GDM1 (cell line): ENCODE results near the gene CACFD1.

Source experiments
- DNase-seq: peaks from one replicate; lab custom pipeline; 2025; lab: John Stamatoyannopoulos, UW

CACFD1 gene

DNA sequence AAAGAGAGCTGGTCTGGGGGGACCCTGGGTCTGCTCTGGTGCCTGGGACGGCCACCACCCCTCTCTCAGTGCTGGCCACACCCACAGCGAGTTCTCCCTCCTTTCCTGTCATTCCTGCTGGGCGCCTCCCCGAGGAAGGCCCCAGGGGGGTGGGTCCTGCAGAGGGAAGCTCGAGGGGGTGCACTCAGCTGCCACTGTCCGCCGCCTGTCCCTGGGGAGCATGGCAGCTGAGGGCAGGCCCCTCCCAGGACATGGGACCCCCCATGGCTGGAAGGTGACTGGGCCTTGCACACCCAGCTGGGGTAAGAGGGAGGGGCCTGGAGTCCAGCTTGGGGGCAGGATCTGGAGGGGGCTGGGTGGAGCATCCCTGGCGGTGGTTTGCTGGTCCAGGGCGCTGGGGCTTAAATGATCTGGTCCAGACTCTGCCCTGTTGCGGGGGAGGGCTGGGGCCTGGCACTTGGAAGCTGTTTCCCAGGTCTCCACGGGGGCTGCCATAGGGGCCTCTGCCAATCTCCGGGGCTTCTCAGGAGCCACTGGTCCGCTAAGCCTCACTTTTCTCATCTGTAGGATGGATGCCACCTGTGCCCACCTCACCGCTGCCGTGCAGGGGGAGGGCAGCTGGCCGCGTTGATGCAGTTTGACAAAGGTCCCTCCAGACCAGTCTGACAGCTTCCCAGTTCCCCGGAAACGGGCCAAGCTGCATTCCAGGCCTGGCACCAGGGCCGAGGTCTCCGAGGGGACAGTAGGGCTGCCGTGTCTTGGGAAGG lies 25.1 kb downstream of the CACFD1 start:
- DNase-seq = no peak

- DNase-seq = no peak
Measured at GRCh38 chr9:133485531-133486260, 25.9 kb downstream of the CACFD1 start.

GRCh38 chr9:133487331-133487725 lies 27.6 kb downstream of the CACFD1 start:
- DNase-seq = no peak

DNA sequence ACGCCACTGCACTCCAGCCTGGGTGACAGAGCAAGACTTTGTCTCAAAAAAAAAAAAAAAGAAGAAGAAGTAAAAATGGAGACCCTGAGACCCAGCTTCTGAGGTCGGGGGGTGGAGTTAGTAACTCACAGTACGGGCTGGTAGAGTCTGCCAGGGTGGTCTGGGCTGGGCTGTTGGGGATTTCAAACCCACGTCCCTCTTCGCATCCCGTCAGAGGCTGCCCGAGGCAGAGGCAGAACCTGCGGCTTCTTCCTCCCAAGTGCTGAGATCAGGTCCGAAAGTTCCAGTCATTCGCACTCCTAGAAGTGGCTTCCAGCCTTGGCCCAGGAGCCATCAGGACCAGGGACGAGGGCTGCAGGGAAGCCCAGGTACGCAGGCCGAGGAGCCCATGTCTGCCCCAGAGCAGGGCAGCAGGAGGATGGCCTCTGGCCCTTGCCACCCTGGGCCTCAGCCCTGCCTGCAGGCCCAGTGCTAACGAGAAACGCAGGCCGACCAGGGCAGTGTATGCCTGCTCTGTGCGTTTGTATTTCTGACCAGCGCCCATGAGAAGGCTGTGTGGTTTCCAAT lies 29.0 kb downstream of the CACFD1 start:
- DNase-seq = no peak

- no peak for DNase-seq
Measured at GRCh38 chr9:133489253-133490190, 29.7 kb downstream of the CACFD1 start.

- DNase-seq = no peak
Measured at GRCh38 chr9:133490201-133490681, 30.5 kb downstream of the CACFD1 start.

GRCh38 chr9:133490865-133491655 lies 31.3 kb downstream of the CACFD1 start:
- DNase-seq = no peak

DNA sequence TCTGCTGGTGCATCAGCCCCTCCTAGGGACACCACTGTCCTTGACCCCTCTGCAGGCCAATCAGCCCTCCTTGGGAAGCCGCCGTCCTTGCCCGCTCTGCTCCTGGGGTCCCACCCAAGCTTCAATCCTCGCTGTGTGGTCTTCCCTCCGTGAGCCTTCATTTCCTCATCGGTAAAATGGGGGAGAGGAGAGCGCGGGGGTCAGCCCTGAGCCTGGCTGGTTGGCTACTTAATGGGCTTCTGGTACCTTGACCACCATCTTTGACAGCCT lies 31.8 kb downstream of the CACFD1 start:
- DNase-seq = no peak

- DNase-seq = no peak
Measured at GRCh38 chr9:133492061-133493021, 32.6 kb downstream of the CACFD1 start.

- no peak for DNase-seq
Measured at GRCh38 chr9:133493428-133493827, 33.6 kb downstream of the CACFD1 start.

- no peak for DNase-seq
Measured at GRCh38 chr9:133493845-133494540, 34.2 kb downstream of the CACFD1 start.

- no peak for DNase-seq
Measured at GRCh38 chr9:133494636-133495326, 35.0 kb downstream of the CACFD1 start.

DNA sequence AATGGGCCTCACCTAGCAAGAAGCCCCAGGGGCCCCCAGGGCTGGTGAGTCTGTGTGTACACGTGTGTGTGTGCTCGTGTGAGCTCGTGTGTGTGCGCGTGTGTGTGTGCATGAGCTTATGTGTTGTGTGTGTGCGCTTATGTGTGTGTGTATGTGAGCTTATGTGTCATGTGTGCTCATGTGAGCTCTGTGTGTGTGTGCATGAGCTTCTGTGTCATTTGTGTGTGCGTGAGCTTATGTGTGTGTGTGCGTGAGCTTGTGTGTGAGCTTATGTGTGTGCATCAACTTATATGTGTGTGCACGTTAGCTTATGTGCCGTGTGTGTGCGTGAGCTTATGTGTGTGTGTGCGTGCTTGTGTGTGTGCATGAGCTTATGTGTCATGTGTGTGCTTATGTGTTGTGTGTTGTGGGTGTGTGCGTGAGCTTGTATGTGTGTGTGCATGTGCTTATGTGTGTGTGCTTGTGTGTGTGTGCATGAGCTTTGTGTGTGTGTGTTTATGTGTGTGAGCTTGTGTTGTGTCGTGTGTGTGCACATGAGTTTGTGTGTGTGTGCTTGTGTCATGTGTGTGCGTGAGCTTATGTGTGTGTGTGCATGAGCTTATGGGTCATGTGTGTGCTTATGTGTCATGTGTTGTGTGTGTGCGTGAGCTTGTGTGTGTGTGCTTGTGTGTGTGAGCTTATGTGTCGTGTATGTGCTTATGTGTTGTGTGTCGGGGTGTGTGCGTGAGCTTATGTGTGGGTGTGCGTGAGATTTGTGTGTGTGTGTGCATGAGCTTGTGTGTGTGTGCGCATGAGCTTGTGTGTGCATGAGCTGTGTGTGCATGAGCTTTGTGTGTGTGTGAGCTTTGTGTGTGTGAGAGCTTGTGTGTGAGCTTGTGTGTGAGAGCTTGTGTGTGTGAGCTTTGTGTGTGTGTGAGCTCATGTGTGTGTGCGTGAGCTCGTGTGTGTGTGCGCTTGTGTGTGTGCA lies 35.8 kb downstream of the CACFD1 start:
- no peak for DNase-seq

DNA sequence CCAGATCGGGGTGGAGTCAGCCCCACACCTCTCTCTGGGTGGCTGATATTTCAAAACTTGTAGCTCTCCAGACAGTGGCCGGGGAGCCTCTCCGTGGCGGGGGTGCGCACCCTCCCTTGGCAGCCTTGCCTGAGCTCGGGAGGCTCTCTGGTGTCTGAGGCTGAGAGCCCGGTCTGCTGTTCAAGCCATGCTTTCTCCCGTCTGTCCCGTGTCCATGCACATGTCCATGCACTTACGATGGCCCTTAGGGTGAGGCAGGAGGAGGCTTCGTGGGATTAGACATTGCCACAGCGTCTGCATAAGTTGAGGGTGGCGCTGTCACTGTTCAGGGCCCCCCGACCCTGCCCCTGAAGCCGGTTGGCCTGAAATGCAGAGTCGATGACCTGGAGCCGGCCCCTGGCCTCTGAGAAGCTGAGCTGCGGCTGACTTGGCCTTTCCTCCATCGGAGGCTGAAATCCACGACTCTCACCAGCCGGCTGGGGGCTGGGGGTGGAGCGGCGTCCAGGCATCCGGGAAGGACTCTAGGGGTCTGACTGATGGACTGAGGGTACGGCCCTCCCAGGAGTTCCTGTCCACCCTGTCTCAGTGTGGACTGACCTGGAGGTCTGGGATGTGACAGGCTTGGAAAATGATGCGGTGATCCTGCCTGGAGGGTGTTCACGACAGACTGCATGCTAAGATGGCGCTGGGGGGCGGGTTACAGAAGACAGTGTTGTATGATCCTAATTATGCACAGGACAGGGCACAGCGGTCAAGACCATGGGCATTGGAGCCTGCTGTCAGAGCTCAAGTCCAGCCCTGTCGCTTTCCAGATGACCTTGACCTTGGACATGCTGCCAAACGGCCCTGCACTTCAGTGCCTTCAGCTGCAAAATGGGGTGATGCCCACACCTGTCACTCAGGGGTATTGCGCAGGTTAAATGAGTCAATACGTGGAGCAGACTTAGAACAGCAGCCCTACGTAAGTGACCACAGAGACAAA lies 37.4 kb downstream of the CACFD1 start:
- DNase-seq = no peak

- no peak for DNase-seq
Measured at GRCh38 chr9:133499132-133499891, 39.5 kb downstream of the CACFD1 start.

DNA sequence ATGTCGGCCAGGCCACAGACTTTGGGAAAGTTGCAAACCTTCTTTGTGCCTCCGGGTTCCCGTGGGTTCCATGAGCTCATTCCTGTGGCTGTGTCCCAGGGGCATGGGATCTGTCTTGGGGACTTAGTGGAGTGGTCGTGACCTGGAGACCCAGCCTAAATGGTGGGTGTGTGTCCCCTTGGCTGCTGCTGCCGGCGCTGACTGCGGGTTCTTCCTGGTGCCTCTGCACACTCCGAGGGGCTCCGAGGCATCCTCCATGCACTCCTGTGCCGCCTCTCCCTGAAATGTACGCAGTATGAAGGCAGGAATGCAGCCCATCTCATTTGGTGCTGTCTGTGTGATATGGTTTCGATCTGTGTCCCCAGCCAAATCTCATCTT lies 40.1 kb downstream of the CACFD1 start:
- no peak for DNase-seq
